EL (cell line): ENCODE measurements around the gene ATF5.
A peak's percentile ranks its signal among the peaks of the same experiment; 100 is the strongest.
"Not testable (repeated sequence)": the region's sequence is repeated elsewhere in the genome, so short reads cannot be mapped to it uniquely, and the experiment has no call there.

Experiments
- DNase-seq: peaks from one replicate; pipeline ENCODE4 v3.0.0-alpha.2; 2016

ATF5 gene

GRCh38 chr19:49923055-49924003 is 5.7 kb upstream of the ATF5 start:
- DNase-seq = no peak

GRCh38 chr19:49924004-49924880 is 4.8 kb upstream of the ATF5 start:
- DNase-seq = no peak

- not testable (repeated sequence) for DNase-seq
Observed at GRCh38 chr19:49924881-49925210, 4.2 kb upstream of the ATF5 start.

DNA sequence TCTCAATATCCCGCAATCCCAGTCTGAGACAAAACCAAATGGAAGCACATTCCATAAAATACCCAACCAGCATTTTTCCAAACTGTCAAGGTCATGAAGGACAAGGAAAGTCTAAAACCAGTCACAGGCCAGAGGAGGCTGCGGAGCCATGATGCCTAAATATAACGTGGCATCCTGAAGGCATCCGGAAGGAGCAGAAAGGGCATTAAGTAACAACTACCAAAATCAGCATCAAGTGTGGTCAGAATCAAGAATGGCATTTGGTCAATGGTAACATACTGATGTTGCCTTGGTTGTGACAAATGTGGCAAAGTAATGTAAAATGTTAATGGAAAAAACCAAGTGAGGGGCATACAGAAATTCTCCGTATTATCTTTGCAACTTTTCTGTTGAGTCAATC is 3.5 kb upstream of the ATF5 start:
- no peak for DNase-seq

GRCh38 chr19:49926515-49926914 is 2.5 kb upstream of the ATF5 start:
- no peak for DNase-seq

GRCh38 chr19:49927526-49928264 is 1.3 kb upstream of the ATF5 start:
- no peak for DNase-seq

DNA sequence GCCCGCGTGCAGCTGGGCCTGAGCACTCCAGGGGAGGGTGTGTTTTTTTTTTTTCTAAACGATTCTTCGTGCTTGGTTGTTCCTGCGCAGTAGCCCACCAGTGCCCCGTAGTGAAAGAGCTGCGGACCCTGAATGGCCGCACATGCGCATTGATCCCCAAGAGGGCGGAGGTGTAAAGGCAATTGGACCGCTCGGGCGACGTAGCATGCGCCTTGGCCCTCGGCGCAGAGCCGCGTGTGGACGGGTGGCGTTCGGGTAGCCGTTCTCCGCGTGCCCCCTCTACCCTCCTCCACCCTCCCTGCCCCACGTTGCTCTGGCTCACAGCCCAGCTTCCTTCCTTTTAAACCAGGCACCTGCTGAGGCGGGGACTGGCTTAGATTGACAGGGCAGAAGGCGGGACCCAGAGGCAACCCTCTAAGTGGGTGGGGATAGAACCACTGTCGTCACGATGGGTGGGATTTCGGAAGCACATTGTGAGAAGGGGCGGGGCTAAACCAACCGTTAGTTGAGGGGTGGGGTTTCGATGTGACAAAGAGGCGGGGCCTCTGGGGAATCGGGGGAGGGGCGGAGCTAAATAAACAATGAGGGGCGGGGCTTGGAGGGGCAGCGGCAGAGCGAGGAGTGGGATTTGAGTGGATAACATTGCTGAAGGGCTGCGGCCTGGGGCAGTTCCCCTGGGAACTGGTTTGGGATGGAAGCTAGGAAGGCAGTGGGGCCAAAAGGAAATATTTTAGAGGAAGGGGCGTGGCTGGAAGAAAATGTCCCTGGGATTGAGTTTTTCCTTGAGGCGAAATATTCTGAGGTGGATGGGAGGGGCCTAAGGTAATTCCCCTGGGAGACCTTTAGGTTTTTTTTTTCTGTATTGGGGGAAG is 842 bp downstream of the ATF5 start:
- peak; percentile 94 for DNase-seq

GRCh38 chr19:49930483-49931011 is 1.5 kb downstream of the ATF5 start:
- DNase-seq = peak; percentile 23

- DNase-seq = no peak
Observed at GRCh38 chr19:49931293-49932040, 2.5 kb downstream of the ATF5 start.

DNA sequence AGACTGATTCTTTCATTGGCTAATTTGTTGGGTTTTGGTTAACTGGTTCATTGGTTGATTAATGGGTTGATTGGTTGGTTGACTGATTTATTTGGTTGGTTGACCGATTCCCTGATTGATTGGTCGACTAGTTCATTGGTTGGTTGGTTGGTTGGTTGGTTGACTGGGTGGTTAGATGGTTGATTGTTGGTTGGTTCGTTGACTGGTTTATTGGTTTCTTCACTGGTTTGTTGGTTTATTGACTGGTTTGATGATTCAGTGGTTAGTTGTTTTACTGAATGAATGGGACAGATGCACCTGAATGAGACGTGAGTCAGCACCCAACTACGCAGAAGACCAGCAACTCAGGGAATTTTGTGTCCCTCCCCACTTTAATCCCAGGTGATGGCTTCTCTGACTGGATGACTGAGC is 3.0 kb downstream of the ATF5 start:
- no peak for DNase-seq

DNA sequence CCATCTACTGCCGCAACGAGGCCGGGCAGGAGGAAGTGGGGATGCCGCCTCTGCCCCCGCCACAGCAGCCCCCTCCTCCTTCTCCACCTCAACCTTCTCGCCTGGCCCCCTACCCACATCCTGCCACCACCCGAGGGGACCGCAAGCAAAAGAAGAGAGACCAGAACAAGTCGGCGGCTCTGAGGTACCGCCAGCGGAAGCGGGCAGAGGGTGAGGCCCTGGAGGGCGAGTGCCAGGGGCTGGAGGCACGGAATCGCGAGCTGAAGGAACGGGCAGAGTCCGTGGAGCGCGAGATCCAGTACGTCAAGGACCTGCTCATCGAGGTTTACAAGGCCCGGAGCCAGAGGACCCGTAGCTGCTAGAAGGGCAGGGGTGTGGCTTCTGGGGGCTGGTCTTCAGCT is 3.7 kb downstream of the ATF5 start:
- DNase-seq = no peak

GRCh38 chr19:49933643-49934042 is 4.6 kb downstream of the ATF5 start:
- no peak for DNase-seq

DNA sequence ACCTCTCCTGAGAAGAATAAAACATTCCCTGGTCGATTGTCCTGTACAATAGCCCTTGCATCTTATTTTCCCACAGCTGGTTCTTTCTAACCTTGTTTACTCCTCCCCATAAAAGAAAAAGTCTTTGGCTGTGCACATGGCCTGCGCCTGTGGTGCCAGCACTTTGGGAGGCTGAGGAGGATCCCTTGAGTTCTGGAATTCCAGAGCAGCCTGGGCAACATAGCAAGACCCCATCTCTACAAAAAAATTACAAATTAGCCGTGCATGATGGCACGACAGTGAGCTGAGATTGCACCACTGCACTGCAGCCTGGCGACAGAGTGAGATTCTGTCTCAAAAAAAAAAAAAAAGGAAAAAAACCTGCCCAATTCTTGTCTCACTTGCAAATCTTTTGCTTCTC is 7.5 kb downstream of the ATF5 start:
- DNase-seq = no peak

- peak; percentile 70 for DNase-seq
Observed at GRCh38 chr19:49937750-49938381, 8.9 kb downstream of the ATF5 start.

DNA sequence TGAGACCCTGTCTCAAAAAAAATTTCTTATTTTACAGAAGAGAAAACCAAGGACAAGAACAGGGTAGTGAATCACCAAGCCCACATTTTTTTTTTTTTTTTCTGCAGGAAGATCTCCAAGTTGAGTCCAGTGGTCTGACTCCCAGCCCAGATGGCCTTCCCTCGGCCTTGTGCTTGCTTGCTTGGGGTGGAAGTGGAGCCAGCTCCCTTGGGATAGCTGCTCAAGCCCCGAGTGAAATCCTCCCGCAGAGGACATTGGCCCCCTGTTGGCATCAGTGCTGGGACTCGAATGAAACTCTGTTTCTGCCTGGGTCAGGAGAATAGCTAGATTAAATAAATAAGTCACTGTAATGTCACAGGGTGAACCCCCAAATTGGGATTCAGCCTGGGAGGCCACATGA is 9.7 kb downstream of the ATF5 start:
- no peak for DNase-seq

- no peak for DNase-seq
Observed at GRCh38 chr19:49939721-49940481, 10.9 kb downstream of the ATF5 start.

GRCh38 chr19:49940482-49940791 is 11.4 kb downstream of the ATF5 start:
- no peak for DNase-seq

GRCh38 chr19:49944567-49944966 is 15.6 kb downstream of the ATF5 start:
- not testable (repeated sequence) for DNase-seq

GRCh38 chr19:49946415-49946814 is 17.4 kb downstream of the ATF5 start:
- no peak for DNase-seq
